Activated effector memory CD4-positive, alpha-beta T cell treated with Interleukin-2 at 50 U/mL for 16 hours (primary cell): Measurements from ENCODE around the gene EFNA1.

Experiments used
- DNase-seq: peaks from one replicate; pipeline ENCODE4 v3.0.0-alpha.2; 2020

EFNA1 gene

DNA sequence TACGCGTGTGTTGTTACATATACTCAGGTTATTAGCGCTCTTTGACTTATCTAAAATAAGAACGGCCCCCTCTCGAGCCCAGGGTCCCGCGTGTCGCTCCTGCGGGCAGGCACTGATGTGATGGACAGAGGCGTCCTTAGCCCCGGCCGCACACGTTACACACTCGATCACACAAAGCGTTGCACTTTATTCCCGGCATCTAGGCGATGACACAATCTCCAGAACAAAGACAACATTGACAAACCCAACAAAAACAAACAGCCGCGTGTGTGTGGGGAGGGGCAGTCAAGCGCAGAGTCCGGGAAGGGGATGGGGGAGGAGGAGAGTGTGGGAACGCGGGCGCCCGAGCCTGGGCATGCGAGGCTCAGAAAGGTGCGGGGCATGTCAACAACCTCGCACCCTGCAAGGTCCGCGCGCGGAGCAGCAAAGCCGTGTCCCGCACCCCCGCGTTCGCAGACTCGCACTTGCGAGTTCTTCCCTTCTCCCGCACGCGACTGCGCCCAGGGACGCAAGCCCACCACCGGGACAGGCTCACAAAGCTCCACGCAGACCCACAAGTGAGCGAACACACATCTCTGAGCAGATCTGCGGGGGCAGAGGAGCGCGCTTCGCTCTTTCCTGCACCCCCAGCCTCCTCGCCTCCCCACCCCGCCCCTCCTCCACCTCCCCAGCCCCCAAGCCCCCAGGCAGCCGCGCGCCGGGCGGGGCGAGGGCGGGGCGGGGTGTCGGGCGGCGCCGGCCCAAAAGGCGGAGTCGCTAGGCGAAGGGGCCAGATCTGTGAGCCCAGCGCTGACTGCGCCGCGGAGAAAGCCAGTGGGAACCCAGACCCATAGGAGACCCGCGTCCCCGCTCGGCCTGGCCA, at the start of gene EFNA1:
Gene EFNA1 (plus strand): TSS at position 772 of the 862 bp plus-strand sequence. CDS start 102 bp downstream, outside the sequence.
- peak; percentile 22 for DNase-seq

DNA sequence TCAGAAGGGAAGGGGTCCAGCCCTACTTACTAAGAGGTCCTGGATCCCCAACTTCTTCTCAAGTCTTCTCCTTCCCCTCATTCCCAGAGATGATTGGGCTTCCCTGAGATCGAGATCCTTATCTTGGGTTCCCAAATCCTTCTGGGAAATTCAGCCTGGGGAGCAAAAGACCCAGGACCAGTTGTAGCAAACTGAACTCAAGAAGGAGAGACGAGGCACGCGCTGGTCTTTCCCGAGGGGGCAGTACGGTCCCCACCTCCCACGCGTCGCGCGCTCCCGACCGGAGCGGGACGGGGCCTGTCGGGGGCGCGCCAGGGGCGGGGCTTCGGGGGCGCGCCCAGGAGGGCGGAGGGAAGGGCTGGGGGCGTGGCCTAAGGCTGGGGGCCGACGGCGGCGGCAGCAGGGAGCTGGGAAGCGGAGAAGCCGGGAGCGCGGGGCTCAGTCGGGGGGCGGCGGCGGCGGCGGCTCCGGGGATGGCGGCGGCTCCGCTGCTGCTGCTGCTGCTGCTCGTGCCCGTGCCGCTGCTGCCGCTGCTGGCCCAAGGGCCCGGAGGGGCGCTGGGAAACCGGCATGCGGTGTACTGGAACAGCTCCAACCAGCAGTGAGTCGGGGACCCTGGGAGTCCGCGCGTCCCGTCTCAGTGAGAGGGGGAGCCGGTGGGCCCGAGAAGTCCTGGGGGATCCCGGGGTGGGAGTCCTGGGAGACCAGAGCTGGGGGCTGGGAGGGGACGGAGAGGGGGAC, 49.0 kb upstream of the EFNA1 start, which contains the start of gene EFNA3:
Gene EFNA3 (plus strand): TSS at position 369 of the 741 bp plus-strand sequence. CDS start 105 bp downstream, at position 474.
- DNase-seq = peak; percentile 54

DNA sequence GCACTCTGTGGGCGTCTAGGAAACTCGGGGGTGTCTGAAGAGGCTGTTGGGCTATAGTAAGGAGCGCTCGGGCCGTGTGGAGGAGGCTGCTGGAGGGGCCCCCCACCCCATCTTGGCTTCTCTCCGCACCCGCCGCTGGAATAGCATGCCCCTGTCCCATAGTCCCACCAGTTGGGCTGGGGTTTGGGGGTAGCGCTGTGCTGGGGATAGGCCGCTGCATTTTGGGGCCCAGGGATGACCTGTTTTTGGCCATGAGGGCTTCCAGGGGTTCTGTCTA, 48.5 kb upstream of the EFNA1 start:
- DNase-seq = no peak

DNA sequence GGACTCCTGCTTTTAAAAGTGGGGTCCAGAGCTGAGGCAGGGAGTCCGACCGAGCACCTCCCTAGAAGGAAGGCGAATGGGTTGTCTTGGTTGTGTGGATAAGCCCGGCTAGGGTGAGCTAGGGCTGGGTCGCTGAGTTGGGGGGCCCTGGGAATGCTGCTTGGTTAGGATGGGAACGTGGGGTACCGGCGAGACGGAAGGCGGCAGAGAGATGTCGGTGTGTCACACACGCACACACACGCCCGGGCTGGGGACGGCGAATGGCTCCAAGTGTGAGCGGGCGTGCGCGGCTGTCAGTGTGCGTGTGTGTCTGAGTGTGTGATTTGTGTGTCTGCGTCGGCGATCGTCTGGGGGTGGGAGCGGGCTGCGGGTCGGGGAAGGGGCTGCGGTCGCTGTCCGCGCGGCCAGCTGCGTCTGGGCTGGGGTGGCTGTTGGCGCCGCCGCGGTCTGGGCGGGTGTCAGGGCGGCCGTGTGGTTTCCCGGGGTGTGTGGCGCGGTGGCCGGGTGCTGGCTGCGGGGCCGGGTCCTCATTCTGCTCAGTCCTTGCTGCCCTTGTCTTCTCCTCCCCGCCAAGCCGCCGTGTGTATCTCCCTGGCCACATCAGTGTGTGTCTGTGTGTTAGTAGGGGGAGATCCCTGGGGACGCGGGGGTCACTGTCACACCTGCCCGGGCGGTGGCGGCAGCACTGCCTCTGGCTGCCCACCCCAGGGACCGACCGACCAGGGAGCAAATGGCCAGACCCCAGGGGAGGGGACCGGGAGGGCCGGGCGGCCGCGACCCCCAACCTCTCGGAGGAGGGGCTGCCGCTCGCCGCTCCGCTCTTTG, 48.0 kb upstream of the EFNA1 start:
- no peak for DNase-seq

DNA sequence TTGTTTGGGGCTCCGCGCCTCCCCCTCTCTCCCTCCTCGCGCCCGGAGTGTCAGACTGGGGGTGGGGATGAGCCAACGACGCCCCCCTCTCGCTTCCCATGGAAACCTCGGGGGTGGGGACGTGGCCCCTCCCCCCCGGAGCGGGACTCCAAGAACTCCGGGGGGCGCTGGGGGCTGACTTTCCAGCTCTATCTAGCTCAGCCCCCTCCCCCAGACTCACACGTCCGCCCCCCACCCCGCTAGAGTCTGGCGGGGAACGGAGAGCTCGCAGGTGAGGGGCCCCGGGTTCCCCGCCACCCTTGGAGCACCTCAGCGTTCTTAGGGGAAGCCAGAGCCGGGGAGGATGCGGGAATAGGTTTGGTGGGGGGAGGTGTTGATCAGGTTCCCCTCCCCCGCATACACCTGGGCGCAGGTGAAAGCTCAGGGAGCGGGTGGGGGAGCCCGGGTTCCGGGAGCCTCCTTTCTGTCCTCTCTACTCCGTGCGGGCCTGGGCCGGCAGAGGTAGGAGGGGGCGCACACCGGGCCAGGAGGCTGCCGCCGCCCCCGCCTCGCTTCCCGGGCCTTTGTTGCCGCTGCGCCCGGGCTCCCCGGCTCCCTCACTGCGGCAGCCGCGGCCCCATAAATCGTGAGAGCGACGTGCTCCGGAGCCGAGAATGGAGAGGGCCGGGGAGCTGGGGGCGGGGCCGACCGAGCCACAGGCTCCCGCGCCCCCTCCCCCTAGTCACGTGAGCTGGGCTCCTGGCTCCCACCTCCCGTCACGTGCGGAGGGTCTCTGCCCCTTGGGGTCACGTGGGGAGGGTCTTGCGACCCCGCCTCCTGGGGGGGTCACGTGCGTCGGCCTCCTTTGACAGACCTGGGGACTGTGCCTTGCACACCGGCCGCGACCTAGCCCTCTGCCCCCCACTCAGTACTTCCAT, 47.1 kb upstream of the EFNA1 start:
- DNase-seq = no peak

- no peak for DNase-seq
Measured at GRCh38 chr1:155081472-155082300, 46.0 kb upstream of the EFNA1 start.

DNA sequence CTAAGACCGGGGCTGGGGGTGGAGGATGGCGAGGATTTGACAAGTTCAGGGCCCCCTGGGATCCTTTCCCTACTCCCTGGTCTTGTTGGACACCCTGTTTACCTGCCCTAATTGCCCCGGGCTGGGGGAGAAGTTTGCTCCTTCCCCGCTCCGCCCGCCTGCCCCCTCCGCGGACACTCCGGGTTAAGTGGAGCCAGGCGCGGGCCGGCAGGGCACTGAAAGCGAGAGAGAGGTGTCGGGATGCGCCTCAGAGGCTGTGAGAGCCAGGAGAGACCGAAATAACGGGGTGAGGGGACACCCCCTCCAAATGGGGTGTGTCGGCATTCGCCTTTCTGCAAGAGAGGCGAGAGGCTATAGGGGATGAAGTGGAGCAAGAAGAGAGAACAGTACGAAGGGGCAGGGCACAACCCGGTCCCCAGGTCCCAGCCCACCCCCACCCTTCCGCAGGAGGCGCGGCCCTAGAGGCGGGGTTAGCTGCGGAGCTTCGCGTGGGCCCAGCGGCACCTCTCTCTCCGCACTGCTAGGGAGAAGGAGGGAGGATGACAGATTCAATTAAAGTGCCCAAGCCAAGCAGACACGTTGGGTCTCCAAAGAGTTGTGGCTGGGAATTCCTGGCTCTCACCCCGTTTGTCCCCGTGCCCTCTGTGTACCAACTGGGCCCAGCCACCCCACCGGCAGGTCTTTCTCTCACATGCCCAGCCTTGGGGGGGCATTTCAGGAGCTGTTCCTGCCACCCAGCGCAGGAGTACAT, 45.2 kb upstream of the EFNA1 start:
- DNase-seq = no peak

GRCh38 chr1:155083052-155083541, 44.6 kb upstream of the EFNA1 start:
- DNase-seq = no peak

DNA sequence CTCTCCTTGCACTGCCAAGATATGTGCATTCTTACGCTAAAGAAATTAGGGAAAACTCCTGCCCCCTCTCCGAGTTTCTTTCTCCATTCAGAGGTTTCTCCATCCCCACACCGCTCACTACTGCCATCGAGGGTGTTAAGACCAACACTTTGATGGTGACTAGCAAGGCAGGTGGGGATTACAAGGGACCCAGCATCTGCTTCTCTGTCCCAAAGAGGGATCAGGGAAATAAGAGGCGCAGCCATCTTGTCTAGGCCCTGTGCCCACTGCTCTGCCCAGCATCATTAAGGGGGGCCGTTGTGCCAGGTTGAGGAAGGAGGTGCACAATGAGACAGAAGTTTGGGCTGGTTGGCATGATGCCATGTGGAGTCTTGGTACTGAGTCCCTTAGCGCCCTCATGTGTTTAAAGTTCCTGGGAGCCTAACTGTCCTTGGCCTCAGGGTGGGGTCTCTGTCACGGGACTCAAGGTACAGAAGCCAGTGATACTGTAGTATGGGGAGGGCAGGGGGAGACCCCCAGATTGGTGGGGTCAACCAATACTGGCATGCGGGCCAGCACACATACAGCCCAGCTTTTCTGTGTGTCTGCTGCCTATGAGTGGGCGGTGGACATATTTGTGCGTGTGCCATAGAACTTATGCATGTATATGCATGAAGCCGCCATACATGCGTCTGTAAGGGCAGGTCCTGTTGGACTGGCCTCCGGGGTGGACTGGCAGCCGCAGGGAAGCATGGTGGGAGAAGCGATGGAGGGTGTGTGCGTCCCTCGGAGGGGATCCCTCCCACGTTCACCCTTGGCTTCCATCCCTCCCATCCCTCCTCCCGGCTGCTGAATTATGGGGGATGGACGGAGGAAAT, 43.6 kb upstream of the EFNA1 start:
- DNase-seq = no peak

DNA sequence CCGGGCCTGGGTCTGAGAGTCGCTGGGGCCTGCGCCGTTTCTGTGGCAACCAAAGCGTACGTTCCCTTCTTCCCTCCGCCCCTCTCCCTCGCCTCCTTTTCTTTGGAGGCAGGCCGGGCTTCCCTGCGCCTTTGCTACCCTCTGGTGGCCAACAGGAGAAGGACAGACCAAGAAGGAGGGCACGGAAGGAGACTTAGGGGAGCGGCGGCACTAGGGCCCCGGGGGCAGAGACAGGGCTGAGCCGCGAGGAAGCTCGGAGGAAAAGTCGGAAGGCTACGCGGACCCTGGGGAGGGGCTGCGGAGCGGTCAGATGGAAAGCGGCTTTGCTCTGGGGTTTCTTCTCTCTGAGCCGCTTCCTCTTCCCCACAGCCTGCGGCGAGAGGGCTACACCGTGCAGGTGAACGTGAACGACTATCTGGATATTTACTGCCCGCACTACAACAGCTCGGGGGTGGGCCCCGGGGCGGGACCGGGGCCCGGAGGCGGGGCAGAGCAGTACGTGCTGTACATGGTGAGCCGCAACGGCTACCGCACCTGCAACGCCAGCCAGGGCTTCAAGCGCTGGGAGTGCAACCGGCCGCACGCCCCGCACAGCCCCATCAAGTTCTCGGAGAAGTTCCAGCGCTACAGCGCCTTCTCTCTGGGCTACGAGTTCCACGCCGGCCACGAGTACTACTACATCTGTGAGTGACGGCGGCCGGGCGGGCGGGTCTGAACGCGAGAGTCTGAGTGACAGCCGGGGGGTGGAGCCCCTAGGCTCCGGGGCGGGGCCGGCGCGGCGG, 42.8 kb upstream of the EFNA1 start:
- peak; percentile 88 for DNase-seq

GRCh38 chr1:155085504-155086127, 42.1 kb upstream of the EFNA1 start:
- peak; percentile 62 for DNase-seq

GRCh38 chr1:155086128-155086741, 41.4 kb upstream of the EFNA1 start:
- peak; percentile 69 for DNase-seq

DNA sequence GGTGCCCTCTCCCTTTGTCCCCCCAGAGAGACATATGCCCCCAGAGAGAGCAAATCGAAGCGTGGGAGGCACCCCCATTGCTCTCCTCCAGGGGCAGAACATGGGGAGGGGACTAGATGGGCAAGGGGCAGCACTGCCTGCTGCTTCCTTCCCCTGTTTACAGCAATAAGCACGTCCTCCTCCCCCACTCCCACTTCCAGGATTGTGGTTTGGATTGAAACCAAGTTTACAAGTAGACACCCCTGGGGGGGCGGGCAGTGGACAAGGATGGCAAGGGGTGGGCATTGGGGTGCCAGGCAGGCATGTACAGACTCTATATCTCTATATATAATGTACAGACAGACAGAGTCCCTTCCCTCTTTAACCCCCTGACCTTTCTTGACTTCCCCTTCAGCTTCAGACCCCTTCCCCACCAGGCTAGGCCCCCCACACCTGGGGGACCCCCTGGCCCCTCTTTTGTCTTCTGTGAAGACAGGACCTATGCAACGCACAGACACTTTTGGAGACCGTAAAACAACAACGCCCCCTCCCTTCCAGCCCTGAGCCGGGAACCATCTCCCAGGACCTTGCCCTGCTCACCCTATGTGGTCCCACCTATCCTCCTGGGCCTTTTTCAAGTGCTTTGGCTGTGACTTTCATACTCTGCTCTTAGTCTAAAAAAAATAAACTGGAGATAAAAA, 40.7 kb upstream of the EFNA1 start:
- no peak for DNase-seq

DNA sequence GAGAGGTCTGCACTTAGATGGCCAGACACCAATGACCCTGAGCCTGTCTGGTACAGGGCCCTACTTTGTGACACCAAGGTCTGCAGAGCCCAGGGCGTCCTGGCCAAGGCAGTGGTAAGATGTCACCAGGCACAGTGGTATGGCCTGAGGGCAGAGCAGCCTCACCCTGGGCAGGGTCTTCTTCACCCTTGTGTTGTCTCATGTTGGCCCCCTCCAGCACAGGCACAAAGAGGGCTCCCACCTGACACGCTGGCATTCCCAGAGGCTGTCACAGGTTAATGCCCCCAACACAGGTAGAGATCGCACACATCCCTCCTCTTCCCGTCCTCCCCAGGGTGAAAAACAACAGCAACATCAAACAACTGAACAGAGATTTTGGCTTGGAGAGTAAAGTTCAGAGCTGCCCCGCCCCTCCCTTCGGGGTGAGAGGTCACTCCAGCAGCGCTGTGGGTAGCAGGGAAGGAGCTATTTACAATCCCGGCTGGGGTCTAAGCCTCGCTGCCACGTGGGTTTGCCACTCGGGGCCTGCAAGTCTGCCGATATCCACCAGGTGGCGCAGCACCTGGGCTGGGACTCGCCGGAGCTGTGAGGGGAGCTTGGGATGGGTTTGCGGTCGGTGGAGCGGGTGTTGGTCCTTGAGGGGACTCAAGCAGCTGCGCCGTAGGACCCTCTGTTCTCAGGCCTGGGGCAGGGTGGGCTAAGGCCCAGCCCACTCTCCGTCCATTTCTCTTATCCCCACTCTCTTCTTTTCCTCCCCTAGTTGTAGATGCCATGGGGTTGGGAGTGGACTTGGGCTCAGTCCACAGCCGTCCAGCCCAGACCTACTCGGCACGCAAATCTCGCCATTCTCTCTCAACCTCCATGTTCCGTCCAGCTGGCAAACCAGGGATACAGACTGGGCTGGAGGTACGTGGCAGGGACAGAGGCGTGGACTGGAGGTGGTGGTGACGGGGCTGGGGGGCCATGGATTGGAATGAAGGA, 36.3 kb upstream of the EFNA1 start:
- peak; percentile 61 for DNase-seq

DNA sequence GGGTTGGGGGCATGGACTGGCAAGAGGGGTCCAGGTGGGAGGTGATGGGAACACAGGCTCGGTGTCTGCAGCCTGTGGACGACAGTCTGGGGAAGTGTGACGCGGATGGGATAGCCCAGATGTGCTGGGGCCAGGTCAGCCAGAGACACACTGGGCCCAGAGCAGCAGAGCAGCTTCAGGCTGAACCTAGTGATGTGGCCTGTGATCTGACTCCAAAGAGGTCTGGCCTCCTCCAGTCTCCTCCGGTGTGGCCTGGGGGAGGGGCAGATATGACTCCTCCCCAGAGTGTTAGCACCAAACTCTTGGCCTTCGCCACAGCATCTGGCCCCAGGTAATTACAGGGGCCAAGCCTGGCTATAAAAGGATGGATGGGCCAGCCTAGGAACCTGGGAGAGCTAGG, 35.5 kb upstream of the EFNA1 start:
- DNase-seq = no peak

DNA sequence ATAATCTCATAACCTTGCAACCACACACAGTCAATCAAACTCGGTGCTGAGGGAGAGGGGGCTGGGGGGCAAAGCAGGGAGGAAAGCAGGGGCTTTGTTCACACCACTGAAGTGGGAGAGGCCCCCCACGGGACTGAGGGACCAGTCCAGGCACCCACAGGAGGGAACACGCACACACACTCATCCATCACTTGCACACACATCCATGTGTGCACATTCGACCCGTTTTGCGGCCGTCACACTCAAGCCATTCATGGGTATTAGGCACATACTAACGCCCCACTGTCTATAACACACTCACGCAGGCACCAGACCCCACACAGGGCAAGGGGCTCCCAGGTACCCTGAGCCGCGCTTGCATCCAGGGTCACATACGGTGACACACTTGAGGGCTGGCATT, 35.0 kb upstream of the EFNA1 start:
- no peak for DNase-seq
